HG03103 (cell line): Measurements from ENCODE around the gene DUSP10.

Experiments used
- ATAC-seq: cut with Tn5 transposase; IDR thresholded peaks from one replicate; pipeline ENCODE4 v1.9.1; 2021; ENCODE audit warnings: low read depth; ENCODE audit not compliant: unreplicated experiment

The DUSP10 gene

DNA sequence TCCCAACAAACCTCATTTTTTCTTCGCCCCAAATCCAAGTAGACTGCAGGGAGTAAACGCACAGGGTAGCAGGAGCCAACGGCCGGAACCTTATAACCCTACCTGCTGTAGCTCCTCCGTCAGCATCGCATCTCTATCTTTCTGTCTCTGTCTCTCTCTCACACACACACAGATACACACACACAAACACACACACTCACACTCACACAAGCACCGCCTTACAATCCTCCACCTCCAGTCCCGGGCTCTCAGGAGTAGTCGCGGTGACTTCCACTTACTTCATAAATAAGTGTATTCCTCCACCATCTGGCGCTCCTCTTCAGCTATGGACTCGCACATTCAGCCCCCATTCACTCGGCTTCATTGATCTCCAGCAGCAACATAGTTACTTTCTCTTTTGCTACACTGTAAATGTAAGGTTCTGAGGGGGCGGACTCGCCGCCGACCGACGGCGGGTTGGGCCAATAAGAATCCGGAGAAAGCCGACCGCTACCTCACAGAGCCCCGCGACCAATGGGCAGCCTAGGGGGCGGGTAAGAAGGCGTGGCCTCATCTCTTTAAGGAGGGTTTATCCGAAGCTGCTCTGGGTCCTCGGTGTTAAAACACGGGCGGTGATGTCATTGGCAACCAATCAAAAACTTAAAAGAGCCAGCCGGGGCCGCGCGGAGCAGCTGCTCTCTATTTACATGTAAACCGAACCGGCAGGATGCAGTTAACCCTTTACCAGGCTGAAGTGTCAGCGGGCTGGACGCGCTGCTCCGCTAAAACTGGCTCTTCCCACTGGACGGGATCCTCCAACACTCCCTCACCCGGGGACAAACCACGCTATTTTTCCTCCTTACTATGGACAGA, at the start of gene DUSP10:
Gene DUSP10, minus strand, starts transcription at position 387 of the 852 bp plus-strand sequence. CDS start 2,345 bp downstream, outside the sequence.
- ATAC-seq, result peak; percentile 80

- no peak for ATAC-seq
Observed at GRCh38 chr1:221788466-221788865, 46.6 kb upstream of the DUSP10 start.

- ATAC-seq, result no peak
Observed at GRCh38 chr1:221786647-221787046, 44.8 kb upstream of the DUSP10 start.

DNA sequence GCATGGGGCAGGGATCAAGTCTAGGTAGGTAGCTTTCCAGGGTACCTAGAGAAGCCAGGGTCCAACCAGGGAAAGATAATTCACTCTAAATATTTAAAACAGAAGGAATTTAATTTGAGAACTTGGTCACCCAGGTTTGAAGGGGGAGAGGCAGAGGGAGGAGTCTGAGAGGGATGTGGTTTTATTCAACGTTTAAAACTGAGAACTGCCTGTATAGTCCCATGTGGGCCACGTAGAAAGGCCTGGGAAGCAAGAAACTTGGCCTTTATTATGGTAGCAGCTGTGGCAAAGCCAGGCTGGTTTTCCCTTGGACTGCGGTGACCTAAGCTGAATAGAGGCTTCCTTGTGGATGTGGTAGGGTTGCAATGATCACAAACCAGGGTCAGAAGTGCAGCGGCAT, 42.0 kb upstream of the DUSP10 start:
- ATAC-seq, result no peak

DNA sequence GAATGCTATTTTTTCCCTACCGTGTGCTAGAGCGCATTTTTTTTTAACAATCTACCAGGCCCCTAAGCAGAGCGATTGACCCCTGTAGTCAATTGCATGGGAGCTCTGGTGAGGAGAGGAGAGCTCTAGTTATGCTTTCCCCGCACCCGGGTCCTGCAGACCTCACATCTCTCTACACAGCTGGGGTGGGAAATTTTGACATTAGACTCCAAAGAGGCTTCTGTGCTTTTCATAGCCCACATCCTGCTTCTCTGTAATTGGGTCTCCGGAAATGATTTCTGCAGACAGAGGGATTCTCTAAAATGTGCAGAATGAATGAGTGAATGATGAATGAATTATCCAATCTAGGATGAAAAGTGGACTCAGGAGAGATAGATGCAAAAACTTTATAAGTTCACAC, 41.5 kb upstream of the DUSP10 start:
- no peak for ATAC-seq

DNA sequence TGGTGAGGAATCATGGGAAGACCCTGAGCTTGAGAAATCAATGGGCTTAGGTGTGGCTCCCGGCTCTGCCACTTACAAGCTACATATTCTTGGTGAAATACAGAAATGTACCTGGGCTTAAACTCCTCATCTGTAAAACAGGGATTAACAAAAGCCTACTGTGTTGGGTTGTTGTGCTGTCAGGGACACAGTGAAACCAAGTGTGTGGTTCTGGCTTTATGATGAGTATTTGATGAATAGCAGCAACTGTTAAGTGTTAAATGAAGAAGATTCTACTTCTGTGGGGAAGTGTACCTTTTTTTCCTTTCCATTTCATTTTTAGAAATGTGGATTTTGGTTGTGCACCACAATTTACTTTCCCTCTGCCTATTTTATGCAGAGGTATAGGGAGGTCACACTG, 41.1 kb upstream of the DUSP10 start:
- ATAC-seq, result no peak

- no peak for ATAC-seq
Observed at GRCh38 chr1:221782477-221782876, 40.6 kb upstream of the DUSP10 start.

DNA sequence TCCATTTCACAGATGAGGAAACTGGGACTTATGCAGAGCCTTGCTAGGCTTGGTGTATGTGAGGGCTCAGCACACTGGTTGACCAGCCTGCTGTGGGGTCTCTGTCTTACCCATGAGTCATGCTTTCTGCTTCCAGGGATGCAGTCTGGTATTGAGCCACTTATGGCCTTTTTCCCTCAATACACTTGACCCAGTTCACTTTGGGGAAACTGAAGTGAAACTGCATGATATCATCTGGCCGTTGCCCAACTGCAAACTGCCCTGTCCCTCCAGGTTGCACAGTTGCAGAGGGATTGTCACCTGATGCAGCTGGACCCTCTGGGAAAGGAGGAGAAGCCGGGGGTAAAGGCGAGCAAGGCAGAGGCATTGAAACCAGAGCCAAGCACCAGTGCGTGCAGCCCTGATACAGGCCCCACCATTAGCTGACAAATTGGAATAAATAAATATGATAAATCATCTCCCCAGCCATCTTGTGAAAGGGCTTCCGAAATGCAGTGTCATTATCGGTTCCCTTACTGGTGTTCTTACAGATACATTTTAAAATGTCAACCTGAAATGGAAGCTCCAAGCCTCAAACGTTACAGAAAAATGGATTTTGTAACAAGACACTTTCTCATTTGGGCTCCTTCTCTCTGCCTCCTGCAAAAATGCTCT, 39.3 kb upstream of the DUSP10 start:
- ATAC-seq, result no peak

DNA sequence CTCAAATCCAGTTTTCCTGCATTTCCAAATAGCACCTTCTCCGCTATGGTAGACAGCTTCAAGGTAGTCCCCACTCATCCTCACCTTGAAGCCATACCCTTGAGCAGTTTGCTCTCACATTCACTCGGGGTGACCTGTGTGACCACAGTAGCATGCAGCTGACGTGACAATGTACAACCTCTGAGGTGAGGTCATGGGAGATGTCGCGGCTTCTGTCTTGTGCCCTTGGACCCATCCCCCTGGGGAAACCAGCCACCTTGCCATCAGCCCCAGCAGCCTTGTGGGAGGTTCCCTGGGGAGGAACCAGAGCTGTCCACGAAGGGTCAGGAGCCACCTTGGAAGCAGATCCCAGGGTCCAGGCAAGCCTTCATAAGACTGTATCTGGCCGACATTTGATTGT, 38.3 kb upstream of the DUSP10 start:
- no peak for ATAC-seq

DNA sequence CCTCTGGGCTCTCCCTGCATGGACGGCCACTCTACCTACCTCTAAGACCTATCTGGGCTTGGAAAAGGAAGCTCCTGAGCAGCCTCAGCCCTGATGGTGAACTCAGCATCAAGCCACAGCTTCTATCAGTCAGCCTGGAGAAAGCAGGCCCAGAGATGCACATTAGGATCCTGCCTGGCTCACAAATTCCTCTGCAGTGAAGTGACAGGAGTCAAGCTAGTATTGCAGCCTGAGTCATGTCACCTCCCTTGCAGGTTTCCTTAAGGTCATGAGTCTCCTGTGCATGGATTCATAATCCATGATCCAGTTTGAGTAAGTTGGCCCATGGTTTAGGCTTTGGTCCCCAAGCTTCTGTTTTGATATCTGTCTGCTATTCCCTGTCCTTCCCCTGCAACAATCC, 37.9 kb upstream of the DUSP10 start:
- ATAC-seq, result no peak

DNA sequence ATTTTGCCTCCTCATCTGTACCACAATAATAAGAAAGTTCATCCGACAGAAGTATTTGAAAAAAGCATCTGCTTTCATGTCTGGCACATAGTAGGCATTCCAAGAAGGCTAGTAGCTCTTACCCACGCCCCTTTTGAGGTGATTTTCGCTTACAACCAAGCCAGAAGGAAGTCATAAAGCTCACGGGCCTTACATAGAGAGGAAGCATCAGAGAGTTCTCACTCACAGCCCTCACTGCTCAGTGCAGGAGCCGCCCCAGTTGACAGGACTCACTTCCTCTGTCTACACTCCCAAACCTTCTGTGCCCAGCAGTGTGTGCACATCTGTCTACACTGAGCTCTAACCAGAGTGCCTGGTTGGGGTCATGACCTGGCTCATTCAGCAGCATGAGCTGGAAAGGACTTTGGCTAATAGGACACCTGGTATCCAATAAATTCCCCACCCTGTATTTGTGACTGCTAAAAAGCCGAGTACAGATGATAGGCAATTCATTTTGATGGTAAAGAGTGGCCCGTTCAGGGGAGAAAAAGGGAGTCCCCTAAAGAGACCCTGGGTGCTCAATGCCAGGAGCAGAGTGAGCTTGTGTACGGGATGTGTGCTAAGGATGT, 36.8 kb upstream of the DUSP10 start:
- peak; percentile 39 for ATAC-seq

GRCh38 chr1:221778125-221778524, 36.2 kb upstream of the DUSP10 start:
- ATAC-seq, result peak; percentile 6

GRCh38 chr1:221777431-221778072, 35.7 kb upstream of the DUSP10 start:
- ATAC-seq, result peak; percentile 48

DNA sequence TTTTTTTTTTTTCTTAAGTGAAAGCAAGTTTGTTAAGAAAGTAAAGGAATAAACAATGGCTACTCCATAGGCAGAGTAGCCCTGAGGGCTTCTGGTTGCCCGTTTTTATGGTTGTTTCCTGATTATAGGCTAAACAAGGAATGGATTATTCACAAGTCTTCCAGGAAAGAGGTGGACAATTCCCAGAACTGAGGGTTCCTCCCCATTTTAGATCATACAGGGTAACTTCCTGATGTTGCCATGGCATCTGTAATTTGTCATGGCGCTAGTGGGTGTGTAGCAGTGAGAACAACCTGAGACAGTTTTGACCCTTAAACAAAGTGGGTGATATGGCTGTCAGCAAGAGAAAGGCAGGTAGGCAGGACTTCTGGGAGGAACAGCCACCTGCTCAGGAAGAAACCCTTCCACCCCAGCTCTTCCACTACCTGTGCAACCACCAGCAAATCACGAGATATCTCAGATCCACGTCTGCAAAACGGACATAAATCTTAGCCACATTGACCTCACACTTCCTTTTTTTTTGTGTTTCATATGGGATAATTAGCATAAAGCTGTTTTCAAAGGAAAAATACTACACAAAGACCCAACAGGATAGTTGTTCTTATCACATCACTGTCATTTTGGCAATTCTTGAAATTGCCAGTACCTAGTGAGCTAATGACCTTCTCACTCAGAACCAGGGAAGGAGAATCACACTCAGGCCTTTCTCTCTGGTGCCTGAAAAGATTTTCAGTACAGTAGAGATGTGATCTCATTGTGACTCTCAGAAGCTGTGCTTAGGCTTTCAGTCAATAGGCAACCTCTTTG, 34.8 kb upstream of the DUSP10 start:
- peak; percentile 35 for ATAC-seq

DNA sequence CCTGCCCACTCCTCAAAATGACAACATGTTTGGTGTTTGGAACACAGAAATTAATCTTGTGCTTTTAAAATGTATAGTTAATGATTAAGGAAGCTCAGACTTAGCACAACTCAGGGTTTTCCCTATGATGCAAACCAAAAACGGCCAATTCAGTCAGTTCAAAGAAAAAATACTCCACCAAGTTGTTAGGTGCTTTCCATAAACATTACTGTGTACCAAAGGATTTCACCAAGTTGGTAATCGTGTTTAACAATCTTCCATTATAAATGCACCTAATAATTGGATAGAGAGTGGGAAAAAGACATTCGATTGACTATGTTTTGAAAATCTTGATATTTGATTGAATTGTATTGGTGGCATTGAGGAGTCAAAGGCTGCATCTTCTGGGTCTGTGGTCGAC, 33.3 kb upstream of the DUSP10 start:
- ATAC-seq, result no peak

DNA sequence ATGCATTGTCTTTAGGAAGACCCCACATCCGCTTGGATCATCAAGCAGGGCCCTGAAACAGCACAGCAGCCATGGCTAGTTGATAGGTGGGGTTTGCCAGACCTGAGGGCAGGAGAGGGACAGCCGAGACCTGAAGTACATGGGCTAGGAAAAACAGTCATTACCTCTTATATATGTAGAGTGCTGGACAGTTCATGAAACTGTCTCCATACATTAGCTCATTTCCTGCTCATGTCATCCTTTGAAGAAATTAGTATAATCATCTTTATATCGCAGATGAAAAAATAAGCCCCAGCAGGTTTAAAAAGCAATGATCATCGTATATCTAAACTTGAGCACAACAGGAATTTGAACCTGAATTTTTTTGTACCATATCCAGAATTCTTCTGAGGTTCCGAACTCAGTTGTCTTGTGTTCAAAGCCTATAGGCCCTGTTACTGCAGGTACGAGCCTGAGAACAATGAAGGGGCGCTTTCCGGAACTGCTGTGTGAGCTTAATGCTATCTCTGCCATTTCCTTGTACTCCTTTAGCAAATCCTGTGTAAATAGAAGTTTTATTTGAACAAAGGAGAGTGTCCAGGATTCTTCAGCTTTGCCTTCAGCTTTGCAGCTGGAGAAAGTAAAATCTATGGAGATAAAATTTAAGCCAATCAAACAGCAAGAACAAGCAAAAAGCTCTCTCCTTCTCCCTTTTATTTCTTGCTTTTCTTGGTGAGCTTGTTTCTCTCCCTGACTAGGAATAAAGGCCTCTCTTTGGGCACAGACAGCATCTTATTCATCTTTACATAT, 32.4 kb upstream of the DUSP10 start:
- no peak for ATAC-seq

GRCh38 chr1:221773383-221773782, 31.5 kb upstream of the DUSP10 start:
- no peak for ATAC-seq

- no peak for ATAC-seq
Observed at GRCh38 chr1:221772117-221772516, 30.2 kb upstream of the DUSP10 start.

DNA sequence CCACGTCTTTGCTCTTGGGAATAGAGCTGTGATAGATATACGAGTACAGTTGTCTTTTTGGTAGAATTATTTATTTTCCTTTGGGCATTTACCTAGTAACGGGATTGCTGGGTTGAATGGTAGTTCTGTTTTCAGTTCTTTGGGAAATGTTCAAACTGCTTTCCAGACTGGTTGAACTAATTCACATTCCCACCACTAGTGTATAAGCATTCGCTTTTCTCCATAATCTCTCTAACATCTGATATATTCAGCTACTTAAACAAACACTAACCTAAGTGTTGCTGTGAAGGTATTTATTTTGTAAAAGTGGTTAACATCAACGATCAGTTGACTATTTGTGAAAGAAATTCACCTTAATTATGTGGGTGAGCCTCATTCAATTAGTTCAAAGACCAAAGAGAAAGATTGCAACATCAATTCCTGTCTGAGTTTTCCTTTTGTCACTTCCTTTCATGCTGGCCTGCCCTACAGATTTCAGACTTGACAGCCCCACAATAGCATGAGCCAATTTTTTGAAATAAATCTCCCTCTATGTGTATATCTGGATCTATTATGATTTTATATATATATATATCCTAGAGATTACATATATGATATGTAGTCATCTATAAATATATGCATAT, 26.7 kb upstream of the DUSP10 start:
- no peak for ATAC-seq
